Amygdala (tissue), 56 donors: ENCODE data around the gene CISH.

ENCODE experiments used
- DNase-seq, 56 donors: peaks; one replicate each; lab custom pipeline; 2025; lab: John Stamatoyannopoulos, UW

Gene CISH

DNA sequence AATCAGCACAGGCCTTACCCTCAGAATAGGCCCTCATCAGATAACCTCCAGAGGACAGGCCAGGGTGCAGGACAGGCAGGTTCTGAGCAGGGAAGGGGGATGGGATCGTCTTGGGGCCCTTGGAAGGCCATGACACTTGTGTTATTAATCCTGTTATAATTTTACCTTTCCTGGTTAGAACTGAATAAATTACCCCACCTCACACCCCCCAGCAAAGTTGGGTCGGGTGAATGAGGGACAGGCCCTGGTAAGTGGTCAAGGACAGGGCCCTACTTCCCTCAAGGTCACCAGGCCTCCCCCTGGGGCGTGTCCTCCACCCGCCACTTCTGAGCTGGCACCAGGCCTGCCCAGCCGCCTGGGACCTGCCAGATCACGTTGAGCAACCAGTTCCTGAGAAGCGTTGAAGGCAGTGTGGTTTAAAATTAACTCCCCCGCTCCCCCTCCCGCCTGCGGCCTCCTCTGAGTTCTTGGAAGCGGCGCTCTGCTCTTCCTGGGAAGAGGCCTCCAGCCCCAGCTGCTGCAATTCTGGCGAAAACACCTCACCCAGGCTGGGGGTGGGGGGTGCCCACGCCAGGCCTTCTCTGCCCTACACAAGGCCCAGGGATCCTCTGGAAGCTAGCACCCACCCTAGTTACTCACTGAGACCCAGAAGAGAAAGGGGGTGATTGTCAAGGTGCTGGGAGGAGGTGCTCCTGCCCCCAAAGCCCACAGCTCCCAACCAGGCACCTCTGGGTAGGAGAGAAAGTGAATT is 10.6 kb downstream of the CISH start:
- DNase-seq = peak in 52 of 56 donors; percentile 9 to 84 (median 68)

DNA sequence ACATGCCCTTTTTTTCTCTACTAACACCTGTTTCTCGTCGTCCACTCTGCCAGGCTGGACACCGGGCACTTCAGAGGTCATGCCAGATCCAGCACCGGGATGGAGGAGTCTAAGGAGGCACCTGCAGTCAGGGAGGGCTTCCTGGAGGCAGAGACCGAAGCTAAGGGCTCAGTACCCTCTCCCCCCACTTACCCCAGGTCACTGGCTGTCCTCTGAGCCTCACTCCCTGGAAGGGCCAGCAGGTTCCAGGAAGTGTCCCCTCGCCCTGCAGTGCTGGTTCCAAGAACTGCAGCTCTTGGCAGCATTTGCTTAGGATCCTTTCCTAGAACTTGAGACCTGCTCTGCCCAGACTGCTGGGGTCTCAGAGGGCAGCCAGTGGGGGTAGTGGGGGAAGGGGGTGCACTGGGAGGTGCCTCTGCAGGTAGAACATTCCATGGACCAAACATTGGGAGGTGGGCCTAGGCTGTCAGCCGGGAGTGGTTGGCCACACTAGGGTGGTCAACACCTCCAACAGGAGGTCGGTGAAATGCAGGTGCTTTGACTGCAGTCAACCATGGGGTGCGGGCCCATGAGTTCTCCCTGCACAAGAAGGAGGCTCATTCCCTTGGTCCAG is 11.3 kb downstream of the CISH start:
- no peak for DNase-seq

DNA sequence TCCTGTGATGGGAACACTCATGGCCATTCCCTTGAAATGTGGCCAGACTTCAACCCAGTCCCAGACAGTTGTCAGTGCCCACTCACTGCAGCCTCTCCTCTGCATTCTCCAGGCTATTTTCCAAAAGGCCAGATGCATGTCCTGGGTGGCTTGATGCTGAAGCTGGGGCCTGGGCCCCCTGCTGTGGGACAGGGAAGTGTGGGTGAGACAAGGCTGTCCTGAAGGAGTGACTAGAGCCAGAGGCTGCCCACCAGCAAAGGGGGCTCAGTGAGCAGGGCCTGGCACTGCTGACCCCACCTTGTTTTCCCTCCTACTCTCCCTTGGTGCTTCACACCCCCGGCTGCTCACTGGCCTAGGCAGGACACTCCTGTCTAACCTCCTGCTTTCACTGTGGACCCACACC is 11.9 kb downstream of the CISH start:
- no peak for DNase-seq

DNA sequence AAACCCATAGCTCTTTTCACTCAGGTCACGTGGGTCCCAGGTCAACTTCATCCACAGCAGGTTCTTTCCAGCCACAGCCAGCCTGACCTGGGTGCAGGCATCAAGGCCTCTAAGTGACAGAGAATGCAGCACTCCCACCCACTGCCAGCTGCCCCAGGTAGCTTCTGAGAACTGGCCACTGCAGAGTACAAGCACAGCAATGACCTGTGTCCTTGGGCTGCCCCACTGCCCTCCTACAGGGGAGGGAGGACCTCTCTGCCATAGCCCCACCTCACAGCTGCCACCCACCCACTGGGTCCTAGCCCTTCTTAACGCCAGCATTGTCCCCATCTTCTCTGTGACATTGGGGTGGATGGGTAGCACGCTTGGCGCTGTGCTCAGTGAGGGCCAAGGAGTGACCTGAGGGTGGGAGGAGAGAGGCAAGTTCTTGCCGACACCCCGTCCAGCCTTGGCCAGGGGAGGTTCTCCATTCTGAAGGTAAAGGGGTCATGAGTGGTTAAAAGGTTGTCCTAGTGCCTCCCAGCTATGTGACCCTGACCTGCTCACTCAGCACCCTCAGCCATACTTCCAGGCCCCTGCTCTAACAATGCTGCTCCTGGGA is 12.4 kb downstream of the CISH start:
- no peak for DNase-seq

DNA sequence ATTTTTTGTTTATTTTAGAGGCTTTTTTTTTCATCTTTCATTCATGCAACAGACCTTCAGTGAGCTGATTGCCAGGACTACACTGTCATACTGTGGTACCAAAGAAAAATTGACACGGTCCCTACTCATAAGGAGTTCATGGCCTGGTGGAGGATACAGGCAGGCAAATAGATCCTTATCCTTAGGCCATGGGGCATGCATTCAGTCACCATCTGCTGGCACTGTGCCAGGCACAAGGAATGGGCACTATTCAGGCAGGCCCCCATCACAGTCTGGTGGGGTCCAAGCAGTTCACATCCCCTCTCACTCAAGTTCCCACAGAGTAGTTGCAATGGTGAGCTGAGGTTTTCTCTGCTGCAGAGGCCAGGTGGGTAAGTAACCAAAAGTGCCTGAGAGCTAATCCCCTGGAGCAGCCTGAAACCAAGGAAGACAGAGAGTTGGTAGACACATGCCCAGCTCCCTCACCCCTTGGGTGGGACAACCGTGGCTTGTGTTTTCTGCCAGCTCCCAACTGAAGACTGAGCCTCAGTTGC is 17.3 kb downstream of the CISH start:
- no peak for DNase-seq

DNA sequence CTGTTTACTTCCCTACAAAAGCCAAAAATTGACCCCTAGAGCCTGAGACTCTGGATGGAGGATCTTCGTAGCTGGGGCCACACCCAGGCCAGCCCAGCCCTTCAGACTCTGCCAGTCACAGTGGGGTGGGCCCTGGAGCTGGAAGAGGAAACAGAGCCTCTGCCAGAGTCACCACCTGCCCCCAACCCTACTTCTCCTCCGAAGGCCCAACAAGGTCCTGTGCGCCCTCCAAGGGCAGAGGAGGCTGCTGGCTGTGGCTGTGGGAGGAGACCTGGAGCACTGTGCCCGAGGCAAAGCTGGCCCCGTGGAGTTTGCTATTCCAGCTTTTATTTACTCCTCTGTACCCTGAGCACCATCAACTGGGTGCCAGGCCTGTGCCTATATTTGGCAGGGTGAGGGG is 19.0 kb downstream of the CISH start:
- no peak for DNase-seq

DNA sequence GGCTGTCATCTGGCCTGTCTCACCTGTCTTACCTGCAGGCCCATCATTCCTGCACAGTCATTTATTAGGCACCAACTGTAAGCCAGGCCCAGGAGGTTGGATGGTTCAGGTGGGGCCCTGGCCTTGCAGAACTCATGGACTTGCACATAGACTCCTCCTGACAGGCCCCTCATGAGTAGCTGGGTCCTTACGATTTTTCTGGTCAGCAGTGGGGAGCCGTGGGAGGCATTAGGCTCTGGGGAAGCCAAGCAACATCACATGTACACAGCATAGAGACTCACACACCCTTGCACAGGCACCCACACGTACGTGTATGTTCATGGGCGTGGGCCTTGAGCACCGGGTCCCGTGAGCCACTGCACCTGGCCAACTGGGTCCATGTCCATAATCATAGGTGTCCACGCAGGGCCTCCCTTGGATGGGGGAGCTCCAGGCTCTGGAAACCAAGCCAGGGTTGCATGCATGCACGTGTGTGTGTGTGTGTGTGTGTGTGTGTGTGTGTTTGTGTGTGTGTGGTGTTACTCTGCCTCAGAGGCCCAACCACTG is 20.3 kb downstream of the CISH start:
- no peak for DNase-seq

DNA sequence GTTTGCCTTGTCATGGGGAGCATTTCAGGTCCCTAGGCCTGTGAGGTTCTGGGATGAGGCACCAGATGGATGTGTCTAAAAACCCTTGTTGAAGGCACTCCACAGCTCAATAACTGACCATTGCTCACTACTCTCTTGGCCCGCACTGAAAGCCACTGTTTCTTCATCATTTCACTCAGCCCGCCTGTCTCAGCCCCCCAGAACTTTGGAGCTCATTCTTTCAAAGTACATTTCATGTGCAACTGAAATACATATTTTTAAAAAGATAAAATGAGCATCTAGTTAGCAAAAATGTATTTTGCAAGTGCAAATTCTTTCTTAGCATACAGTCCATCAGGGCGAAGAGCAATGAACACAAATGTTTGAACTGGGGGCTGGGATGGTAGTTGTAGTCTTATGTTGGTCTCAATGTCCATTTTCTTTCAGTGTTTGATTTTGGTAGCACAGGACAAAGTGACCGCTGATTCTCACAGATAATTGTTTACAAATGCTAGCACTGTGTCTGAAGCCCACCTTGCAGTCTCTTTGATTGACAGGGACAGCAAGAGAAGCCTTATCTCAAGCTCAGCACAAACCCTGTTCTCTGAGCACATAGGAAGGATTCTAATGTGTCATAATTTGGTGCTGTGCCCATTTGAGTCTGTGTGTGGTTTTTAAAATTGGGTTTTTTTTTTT is 22.7 kb downstream of the CISH start:
- DNase-seq = no peak

DNA sequence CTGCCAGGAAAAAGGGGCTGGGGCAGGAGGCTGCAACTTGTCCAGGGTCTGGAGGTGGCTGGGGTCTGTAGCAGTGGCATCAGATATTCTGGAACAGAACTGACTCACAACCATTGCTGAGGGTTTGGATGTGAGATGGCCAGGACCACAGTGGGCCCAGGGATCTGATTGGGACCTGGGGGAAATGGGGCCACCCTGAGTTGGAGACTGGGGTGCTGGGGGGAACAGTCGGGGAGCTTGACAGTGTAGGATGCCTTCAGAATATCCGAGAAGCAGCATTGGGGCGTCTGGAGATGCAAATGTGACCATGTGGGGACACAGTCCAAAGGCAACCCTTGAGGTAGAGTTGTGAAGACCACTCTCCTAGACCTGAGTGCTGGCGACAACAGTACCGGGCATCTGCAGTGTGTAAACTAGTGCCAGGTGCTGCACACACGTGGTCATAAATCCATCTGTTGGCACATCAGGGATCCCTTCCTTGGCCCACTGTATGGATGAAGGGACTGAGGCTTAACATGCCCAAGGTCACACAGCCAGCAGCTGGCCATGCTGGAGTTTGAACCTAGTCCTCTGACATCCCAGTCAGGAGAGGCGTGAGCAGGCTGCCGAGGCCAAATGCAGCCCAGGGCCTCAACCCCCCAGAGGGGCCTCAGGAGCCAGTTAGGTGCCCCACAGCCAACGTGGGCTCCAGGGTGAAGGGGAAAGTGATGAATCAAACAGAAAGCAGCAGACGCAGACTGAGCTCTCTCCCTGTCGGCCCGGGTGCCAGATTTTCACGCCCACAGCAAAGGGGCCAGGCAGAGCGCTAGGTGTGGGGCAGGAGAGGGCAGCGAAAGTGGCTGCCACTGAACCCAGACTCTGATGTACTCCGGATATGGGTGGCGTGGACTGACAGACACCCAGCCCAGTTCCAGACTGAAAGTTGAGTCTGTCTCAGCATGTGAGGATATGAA is 23.5 kb downstream of the CISH start:
- no peak for DNase-seq

DNA sequence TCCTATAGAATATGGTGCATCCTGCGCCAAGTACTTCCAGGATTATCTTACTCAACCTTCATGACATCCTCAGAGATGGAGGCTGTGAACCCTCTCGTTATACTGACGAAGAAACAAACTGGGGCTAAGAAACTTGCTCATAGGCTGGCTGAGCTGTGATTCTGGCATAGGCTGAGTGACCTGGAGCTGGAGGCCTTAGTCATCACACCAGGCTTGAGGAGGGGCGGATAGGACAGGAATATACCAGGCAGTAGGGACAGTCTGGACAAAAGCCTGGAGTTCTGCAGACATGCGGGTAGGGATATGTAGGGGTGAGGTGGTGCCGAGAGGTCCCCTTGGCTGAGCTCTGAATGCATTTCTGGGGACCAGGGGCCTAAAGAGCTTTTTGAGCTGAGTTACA is 24.2 kb downstream of the CISH start:
- DNase-seq = no peak

DNA sequence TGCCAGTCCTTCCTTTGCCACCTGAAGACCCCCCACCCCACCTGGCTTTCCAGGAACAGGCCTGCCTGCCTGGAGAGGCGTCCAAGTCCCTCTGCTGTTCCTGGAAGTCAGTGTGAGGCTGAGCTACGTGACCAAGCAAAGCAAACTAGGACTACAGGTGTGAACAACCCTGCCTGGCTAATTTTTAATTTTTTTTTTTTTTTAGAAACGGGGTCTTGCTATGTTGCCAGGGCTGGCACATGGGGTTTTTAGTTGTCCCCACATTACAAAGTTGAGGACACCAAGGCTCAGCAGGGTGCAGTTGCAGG is 24.9 kb downstream of the CISH start:
- no peak for DNase-seq

DNA sequence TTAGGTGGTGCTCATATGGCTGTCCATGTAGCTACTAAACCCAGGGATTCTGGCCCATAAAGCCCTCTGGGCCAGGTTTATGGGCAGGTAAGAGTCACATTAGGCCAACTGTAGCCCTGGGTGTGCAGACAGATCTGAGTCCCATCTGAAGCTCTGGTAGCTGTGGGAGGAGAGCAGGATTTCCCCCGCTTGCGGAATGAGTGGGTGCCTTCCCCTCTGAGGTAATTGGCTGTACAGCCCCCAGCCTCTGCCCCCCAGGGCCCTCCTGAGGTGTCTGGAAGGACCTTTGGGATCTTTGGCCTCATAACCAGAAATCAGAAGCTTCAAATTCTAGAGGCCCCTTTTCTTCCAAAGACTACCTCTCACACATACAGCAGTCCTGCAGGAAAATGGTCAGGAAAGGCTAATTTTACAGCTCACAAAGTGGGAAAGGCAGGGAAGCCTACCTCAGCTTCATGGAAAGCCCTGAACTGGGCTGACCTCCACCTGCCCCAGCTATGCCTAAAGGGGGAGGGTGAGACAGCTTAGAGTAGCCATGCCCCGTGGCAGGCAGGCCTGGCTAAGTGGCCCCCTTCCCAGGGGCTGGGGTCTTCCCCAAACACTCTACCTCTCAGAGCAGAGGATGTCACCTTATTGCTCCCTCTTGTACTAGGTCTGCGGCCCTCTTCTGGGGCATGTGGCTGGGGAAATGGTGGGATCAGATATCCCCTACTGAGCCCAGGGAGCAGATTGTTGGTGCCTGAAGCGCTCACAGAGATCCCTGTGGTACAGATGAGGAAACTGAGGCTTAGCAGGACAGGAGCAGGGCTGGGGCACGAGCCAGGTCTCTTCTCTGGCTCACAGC is 25.4 kb downstream of the CISH start:
- no peak for DNase-seq

DNA sequence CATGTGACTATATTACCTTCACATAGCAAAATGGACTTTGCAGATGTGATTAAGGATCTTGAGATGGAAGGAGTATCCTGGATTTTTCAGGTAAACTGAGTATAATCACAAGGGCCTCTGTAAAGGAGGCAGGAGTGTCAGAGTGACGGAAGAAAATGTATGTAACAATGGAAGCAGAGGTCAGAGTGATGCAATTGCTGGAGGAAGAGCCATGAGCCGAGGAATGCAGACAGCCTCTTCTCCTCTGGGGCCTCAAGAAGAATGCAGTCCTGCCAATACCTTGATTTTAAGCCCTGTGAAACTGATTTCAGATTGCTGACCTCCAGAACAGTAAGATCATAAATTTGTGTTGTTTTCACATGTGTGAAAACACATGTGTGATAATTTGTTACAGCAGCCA is 27.2 kb downstream of the CISH start:
- no peak for DNase-seq

DNA sequence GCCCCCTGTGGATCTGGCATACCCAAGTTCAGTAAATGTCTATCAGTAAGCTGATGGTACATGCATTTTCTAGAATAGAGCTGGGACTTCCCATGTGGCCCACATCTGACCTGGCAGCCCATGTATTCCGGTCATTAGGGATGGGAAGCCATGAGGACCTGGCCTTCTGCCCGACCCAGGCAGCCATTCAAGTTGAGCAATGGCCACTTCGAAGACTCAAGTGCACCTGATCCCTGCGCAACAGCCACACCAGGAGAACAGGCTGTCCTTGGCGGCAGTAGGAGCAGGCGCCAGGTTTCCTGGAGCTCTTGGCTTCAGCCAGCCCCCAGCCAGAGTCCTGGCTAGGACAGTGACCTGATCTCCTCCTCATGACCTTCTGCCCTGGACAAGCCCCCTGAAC is 27.7 kb downstream of the CISH start:
- no peak for DNase-seq

DNA sequence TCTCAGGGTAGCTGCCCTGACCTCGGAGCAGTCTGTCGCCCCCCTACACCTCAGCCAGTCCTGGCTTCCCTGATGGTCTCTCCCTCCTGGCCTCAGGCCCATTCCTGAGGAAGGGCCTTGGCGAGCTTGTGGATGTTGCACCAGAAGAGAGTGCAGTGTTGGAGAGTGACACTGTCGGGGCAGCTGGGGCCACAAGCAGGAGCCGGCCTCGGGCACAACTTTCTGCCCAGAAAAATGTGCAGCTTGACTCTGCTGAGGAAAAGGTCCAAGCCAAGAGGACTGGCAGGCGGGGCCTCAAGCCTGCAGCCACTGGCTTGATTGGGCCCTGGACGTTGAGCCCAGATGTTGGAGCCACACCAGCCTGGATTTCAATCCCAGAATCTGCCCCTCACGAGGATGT is 29.5 kb downstream of the CISH start:
- DNase-seq = no peak

DNA sequence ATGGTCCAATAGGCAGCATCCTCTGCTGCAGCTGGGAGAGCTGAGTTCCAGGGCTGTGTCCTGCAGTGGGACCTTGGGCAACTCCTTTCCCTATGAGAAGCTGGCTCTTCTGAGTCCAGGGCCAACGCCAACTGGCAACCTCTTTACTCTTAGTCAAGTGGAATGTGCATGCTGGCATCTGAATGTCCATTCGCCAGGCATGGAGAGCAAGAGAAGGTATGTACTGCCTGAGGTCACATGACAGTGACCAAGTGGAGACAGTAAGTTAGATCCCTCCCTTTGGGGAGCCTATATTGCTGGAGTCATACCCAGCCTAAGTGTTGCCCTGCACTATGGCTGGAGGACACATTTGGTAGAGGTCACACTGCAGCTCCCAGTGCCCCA is 30.1 kb downstream of the CISH start:
- no peak for DNase-seq

DNA sequence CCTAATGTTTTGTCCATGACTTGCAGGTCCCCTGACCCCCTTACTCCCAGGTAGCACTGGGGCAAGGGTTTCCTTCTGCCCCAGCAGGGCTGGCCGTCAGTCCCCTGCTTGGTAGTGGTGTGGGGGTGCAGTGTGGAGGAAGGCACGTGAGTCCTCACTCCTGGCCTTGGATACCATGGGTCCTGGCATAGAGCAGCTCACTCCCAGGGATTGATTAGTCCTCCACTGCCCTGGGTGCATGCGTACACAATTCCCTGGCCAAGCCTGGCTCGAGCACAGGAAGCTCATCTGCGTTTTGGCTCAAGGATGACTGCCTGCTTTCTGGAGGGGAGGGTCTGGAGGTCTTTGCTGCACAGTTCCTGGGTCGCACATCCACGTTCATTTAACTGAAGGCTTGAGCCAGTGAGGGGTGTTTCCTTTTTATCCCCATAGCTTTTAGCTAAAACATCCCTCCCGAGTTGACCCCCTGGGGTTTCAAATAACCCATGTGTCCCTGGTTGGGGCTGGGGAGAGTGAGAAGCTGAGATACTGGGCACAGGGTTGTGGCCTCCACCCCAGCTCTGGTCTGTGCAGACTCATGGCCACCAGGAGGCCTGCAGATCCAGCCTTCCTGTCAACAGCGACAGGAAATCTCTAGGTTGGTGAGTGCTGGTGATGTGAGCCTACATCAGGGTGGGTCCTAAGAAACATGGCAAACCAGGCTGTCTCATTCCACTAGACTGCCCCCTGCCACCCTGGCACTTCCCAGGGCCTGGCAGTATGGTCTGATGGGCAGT is 30.7 kb downstream of the CISH start:
- no peak for DNase-seq

DNA sequence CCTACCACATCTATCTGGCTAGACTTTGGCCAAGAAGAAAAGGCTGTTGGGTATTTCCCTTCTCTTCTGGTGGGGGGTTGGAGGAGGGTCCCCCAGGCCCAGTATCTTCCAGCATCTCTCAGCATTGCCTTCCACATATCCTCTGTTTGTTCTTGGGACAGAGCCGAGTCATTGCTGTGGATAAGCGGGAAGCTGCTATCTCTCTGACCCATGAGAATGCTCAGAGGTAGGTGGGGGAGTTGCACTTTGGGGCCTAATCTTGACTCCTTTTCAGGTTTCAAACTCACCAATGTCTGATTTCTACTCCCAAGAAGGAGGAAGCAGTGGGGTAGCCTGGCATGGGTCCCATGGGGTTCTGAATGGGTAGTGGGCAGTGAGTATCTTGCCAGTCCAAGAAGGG is 34.2 kb downstream of the CISH start:
- DNase-seq = no peak
